Measurements from ENCODE around the gene APBA1.

- TF ChIP-seq CTCF (IDR thresholded peaks at IDR 0.05) (no peak), REST (IDR thresholded peaks at IDR 0.05; ENCODE audit: insufficient read depth in 1 of 2, low read depth in 2 of 2, low read length in 1 of 2) (no peak), POLR2AphosphoS5 (IDR thresholded peaks at IDR 0.05; ENCODE audit: low read depth, low read length) (no peak), TCF7L2 (IDR thresholded peaks at IDR 0.05; ENCODE audit: low read depth, low read length) (no peak), SIN3A (IDR thresholded peaks at IDR 0.05; ENCODE audit: borderline replicate concordance, insufficient read depth, low read depth, low read length) (no peak)
These were observed 86.6 kb downstream of the APBA1 start for GRCh38 chr9:69585571-69585970.
